IPS DF 4.7 (cell line): ENCODE results near the gene C21orf58.

Experiments used
- DNase-seq: peaks from one replicate; pipeline ENCODE4 v3.0.0-alpha.2; 2013; ENCODE audit warnings: low spot score; ENCODE audit errors: extremely low read depth

Gene C21orf58

GRCh38 chr21:46297338-46298271, 26.1 kb downstream of the C21orf58 start:
- DNase-seq: no peak

GRCh38 chr21:46295996-46296752, 27.5 kb downstream of the C21orf58 start:
- no peak for DNase-seq

GRCh38 chr21:46295177-46295770, 28.4 kb downstream of the C21orf58 start:
- DNase-seq: no peak

DNA sequence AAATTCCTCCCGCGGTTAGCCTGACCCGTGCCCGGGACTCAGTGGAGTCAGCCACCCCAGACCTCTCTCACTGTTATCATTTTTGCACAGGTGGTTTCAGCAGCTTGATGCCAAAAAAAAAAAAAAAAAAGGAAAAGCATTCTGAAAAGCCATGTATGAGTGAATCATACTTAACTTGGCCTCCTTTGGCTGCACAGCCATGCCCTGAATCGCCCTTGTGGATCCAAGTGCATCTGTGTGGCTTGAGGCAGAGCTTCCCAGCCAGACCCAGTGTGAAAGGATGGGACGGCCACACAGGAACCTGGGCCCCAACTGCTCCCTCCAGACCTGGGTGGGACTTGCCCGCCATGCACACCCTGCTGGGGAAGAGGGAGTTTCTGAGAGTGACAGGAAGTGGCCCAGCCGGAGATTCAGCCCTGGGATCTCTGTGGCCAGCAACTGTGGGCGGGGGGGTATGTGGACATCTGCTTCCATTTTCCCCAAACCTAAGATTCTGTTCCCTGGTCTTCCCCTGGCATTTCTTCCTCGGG, 29.0 kb downstream of the C21orf58 start:
- no peak for DNase-seq

DNA sequence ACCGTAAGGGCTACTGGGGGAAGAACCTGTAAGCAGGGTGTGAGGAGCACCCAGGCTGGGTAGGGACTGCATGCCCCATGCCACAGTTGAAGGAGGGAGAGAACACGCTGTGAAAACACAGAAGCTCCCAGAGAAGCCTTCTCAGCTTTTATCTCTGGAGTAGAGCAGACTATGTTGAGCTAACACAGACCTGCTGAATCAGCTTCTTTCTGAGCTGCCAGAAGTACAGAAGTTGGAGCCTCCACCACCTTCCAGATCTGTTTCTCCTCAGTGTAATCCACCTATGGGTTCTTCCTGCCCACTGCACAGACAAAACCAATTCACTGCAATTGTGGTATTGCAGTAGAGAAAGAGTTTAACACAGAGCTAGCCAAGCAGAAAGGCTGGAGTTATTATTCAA, 32.1 kb downstream of the C21orf58 start:
- DNase-seq: no peak

DNA sequence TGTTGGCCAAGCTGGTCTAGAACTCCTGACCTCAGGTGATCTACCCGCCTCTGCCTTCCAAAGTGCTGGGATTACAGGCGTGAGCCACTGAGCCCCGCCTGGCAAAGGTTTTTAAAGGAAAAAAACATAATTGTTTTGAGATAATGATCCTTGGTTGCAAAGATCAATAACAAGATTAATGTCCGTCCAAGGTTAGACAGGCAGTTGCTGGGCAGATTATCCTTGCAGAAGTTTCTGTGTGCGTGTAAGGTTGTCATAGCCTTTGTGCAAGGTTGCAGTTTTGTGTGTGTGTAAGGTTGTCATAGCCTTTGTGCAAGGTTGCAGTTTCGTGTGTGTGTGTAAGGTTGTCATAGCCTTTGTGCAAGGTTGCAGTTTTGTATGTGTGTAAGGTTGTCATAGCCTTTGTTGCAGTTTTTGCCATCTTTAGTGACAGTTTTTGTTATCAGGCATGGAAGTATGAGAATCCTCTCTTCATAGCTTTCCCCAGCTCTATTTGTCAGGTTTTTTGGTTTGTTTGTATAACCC, 34.0 kb downstream of the C21orf58 start:
- no peak for DNase-seq

GRCh38 chr21:46287541-46287940, 36.1 kb downstream of the C21orf58 start:
- DNase-seq: no peak

DNA sequence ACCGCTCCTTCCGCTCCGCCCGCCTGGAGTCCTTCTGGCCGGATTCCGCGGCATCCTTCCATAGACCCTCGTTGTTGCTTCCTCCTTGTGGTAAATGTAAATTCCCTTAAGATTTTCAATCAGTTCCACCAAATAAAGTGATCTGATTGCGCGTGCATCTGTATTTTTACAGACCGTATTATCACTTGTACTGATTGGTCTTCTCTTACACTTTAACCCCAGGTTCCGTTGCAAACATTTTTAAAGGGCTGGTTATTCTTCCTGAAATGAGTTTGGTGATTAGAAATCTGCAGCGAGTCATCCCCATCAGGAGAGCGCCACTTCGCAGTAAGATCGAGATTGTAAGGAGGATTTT, 37.0 kb downstream of the C21orf58 start:
- no peak for DNase-seq

- no peak for DNase-seq
These were observed 37.7 kb downstream of the C21orf58 start, which contains the start of gene YBEY for GRCh38 chr21:46285761-46286647. Gene YBEY (plus strand): TSS chr21:46286342. CDS start chr21:46286914, 572 bp downstream.

GRCh38 chr21:46285206-46285661, 38.4 kb downstream of the C21orf58 start, which contains the start of gene MCM3AP:
Gene MCM3AP (minus strand): TSS chr21:46285611. CDS start chr21:46285286, 325 bp downstream.
- DNase-seq: no peak

- DNase-seq: no peak
These were observed 38.9 kb downstream of the C21orf58 start for GRCh38 chr21:46284733-46285132.

DNA sequence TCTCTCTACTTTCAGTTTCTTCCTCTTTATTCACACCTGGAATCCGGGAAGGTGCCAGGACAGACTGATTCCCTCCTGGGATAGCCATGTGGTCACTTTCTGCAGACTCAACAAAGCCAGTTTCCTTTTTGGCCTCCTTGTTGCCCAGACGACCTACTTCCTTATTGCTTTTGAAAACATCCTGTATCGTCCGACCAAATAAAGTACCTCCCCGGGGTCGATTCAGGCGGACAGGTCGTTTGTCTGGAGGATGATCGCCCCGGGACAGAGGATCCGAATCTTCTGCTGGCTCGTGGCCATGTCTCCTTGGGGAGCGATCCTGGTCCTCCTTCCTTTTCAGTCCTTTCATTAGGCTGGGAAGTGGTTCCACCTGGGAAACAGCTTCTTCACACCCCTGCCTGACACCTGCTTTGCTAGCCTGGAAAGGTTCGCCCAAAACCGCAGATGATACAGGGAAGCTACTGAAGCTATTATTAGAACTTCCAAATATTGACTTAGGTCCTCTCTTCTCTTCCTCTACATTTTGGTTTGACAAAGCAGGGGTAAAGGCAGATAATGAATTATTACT, 39.5 kb downstream of the C21orf58 start:
- DNase-seq: no peak

- DNase-seq: no peak
These were observed 48.8 kb downstream of the C21orf58 start for GRCh38 chr21:46274797-46275390.

- DNase-seq: no peak
These were observed 50.3 kb downstream of the C21orf58 start for GRCh38 chr21:46273341-46273740.

GRCh38 chr21:46269466-46269865, 54.2 kb downstream of the C21orf58 start:
- DNase-seq: no peak

- DNase-seq: no peak
These were observed 55.3 kb downstream of the C21orf58 start for GRCh38 chr21:46268371-46268770.

DNA sequence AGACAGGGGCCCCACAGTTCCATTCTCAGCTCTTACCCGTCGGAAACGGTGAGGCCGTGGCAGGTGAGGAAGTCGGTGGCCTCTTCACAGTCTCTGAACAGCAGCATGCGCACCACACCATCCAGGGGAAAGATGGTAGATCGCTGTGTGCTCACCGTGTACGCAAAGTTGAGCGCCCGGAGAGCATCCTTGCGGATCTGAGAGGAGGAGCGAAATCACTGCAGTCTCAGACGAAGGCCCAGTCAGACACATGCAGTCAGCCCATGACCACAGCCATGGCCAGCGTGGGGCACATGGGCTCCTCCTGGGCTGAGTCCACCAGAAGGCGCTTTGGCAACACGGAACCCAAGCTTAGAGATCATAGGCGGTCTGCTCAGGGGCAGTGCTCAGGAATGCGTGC, 56.7 kb downstream of the C21orf58 start:
- DNase-seq: no peak

GRCh38 chr21:46265736-46266525, 57.7 kb downstream of the C21orf58 start:
- DNase-seq: no peak

DNA sequence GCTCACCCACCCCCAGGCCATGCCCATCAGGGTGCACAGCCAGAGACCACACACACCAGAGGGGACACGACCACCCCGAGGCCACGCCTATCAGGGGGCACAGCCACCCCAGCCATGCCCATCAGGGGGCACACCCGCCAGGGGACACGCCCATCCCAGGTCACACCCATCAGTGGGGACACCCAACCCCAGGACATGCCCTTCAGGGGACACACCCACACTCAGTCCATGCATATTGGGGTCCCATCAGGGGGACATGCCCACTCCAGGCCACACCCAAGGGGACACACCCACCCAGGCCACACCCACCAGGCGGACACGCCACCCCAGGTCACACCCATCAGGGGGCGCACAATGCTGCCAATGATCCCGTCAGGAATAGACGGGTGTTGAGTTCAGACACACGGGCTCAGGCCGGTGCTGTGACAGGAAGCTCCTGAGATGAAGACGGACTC, 59.0 kb downstream of the C21orf58 start:
- DNase-seq: no peak
